ENCODE measurements around the gene RASGRP2.

The RASGRP2 gene

GRCh38 chr11:64743591-64744543 lies at the start of gene RASGRP2:
Gene RASGRP2, minus strand, starts transcription at chr11:64744142. Its CDS starts 1,276 bp downstream, at chr11:64742866.
- no peak for DNase-seq

GRCh38 chr11:64792482-64792881 lies 48.5 kb upstream of the RASGRP2 start:
- DNase-seq: no peak

GRCh38 chr11:64791781-64792291 lies 47.9 kb upstream of the RASGRP2 start:
- DNase-seq: no peak

- DNase-seq: no peak
Observed at GRCh38 chr11:64790205-64791095, 46.5 kb upstream of the RASGRP2 start.

GRCh38 chr11:64789331-64790204 lies 45.6 kb upstream of the RASGRP2 start:
- DNase-seq: no peak

- DNase-seq: no peak
Observed at GRCh38 chr11:64788321-64789215, 44.6 kb upstream of the RASGRP2 start.

- no peak for DNase-seq
Observed at GRCh38 chr11:64787526-64788320, 43.8 kb upstream of the RASGRP2 start.

GRCh38 chr11:64786308-64786707 lies 42.4 kb upstream of the RASGRP2 start:
- no peak for DNase-seq

GRCh38 chr11:64784813-64785581 lies 41.1 kb upstream of the RASGRP2 start:
- no peak for DNase-seq

GRCh38 chr11:64778473-64779298 lies 34.7 kb upstream of the RASGRP2 start, which contains the start of gene SF1:
Gene SF1, minus strand, starts transcription at chr11:64778542. Its CDS starts 150 bp downstream, at chr11:64778392.
- DNase-seq: peak; percentile 100

- DNase-seq: no peak
Observed at GRCh38 chr11:64778223-64778472, 34.2 kb upstream of the RASGRP2 start.

- DNase-seq: peak; percentile 63
Observed at GRCh38 chr11:64777449-64778222, 33.7 kb upstream of the RASGRP2 start.

- no peak for DNase-seq
Observed at GRCh38 chr11:64776875-64777274, 32.9 kb upstream of the RASGRP2 start.

GRCh38 chr11:64776425-64776824 lies 32.5 kb upstream of the RASGRP2 start:
- no peak for DNase-seq

GRCh38 chr11:64774144-64774543 lies 30.2 kb upstream of the RASGRP2 start:
- DNase-seq: no peak

- no peak for DNase-seq
Observed at GRCh38 chr11:64772303-64773018, 28.5 kb upstream of the RASGRP2 start.

GRCh38 chr11:64771861-64772260 lies 27.9 kb upstream of the RASGRP2 start:
- no peak for DNase-seq
